Erythroblast (primary cell): Measurements from ENCODE around the gene TBRG1.

Source experiments
- GATA1 ChIP-seq: IDR thresholded peaks from 2 replicates; pipeline ENCODE4 v1.6.1; 2011; ENCODE audit warnings: low read depth, mild to moderate bottlenecking, control low read depth, low read length, moderate library complexity
- POLR2A ChIP-seq: IDR thresholded peaks from 2 replicates; pipeline ENCODE4 v1.6.1; 2011; ENCODE audit warnings: mild to moderate bottlenecking, low read length

GRCh38 chr11:124673333-124674167 is 50.9 kb downstream of the TBRG1 start, which contains the start of the genes SIAE and SPA17:
- TF ChIP-seq POLR2A = peak; percentile 67
- no peak for TF ChIP-seq GATA1
